Activated CD8-positive, alpha-beta memory T cell treated with anti-CD3 and anti-CD28 coated beads for 36 hours (primary cell): ENCODE data around the gene ZFYVE27. TPM values are rescaled to one million over a fixed set of nuclear protein-coding genes. Genes with fewer than 3 reads are reported as not detected.

ENCODE experiments used
- CTCF ChIA-PET: fragments of 350-600 bp; sonication (Branson Sonifier 250); formaldehyde crosslinking; loops from one replicate; lab custom pipeline; 2021; ENCODE audit warnings: antibody characterized with exemption; lab: Charles Lee
- POLR2A ChIA-PET: fragments of 350-600 bp; sonication (Branson Sonifier 250); formaldehyde crosslinking; loops from one replicate; lab custom pipeline; 2021; ENCODE audit warnings: antibody characterized with exemption; lab: Charles Lee
- total RNA-seq, 2 experiments: library from RNA; stranded (reverse); gene quantifications; one replicate each; pipeline ENCODE4 v1.2.3, GENCODE V29; 2021

ZFYVE27 gene
- total RNA-seq, 2 experiments from 2014 or later: 28.3 to 30.4 TPM

- CTCF ChIA-PET: interaction anchor here (0.7 to 9.5 kb wide), 11 partner anchors 20 to 330 kb away, joined by 3 to 98 read pairs (median 4); partner anchors contain the start of genes MARVELD1 and RRP12
- POLR2A ChIA-PET: no interaction called here
These were observed 5.4 kb upstream of the ZFYVE27 start for GRCh38 chr10:97731346-97732051.

- ChIA-PET POLR2A (no interaction called here), CTCF (interaction anchor here (1.1 to 9.5 kb wide), 9 partner anchors 13 to 57 kb away, joined by 3 to 98 read pairs (median 7); partner anchors contain the start of genes AVPI1 and MARVELD1)
These were observed 4.9 kb upstream of the ZFYVE27 start for GRCh38 chr10:97732052-97732359.

- POLR2A ChIA-PET: no interaction called here
- CTCF ChIA-PET: interaction anchor here (0.5 to 9.5 kb wide), 7 partner anchors 12 to 50 kb away, joined by 3 to 98 read pairs (median 7); partner anchors contain the start of genes AVPI1 and MARVELD1
These were observed 3.7 kb upstream of the ZFYVE27 start for GRCh38 chr10:97733256-97733655.

- ChIA-PET POLR2A (interaction anchor here (1.1 kb wide), 1 partner anchor 25 kb away, joined by 4 read pairs; no protein-coding TSS in a partner anchor), CTCF (interaction anchor here (2.5 to 9.5 kb wide), 3 partner anchors 23 to 47 kb away, joined by 7 to 98 read pairs (median 29); partner anchors contain the start of genes AVPI1 and MARVELD1)
These were observed 2.9 kb upstream of the ZFYVE27 start for GRCh38 chr10:97734021-97734420.

- POLR2A ChIA-PET: interaction anchor here (0.5 to 1.5 kb wide), 4 partner anchors 12 to 308 kb away, joined by 3 to 8 read pairs (median 5); partner anchors contain the start of gene AVPI1
- CTCF ChIA-PET: interaction anchor here (0.9 to 9.5 kb wide), 7 partner anchors 9 to 179 kb away, joined by 3 to 98 read pairs (median 3); partner anchors contain the start of genes AVPI1 and MARVELD1
These were observed 476 bp upstream of the ZFYVE27 start for GRCh38 chr10:97736403-97736901.

- CTCF ChIA-PET: no interaction called here
- POLR2A ChIA-PET: no interaction called here
These were observed 890 bp downstream of the ZFYVE27 start for GRCh38 chr10:97737770-97738265.

- POLR2A ChIA-PET: no interaction called here
- CTCF ChIA-PET: interaction anchor here (0.6 kb wide), 1 partner anchor 491 kb away, joined by 3 read pairs; no protein-coding TSS in a partner anchor
These were observed 1.7 kb downstream of the ZFYVE27 start for GRCh38 chr10:97738616-97739015.

- POLR2A ChIA-PET: no interaction called here
- CTCF ChIA-PET: interaction anchor here (1.0 kb wide), 1 partner anchor 39 kb away, joined by 4 read pairs; no protein-coding TSS in a partner anchor
These were observed 3.7 kb downstream of the ZFYVE27 start for GRCh38 chr10:97740613-97741012.

GRCh38 chr10:97743169-97743943 is 6.4 kb downstream of the ZFYVE27 start:
- POLR2A ChIA-PET: no interaction called here

GRCh38 chr10:97744405-97745035 is 7.6 kb downstream of the ZFYVE27 start:
- POLR2A ChIA-PET: no interaction called here

More at GRCh38 chr10:97743169-97743943, 6.4 kb downstream of the ZFYVE27 start:
- CTCF ChIA-PET: interaction anchor here (0.9 to 2.2 kb wide), 3 partner anchors 34 to 126 kb away, joined by 3 to 5 read pairs (median 3); no protein-coding TSS in a partner anchor

GRCh38 chr10:97747573-97747972 is 10.6 kb downstream of the ZFYVE27 start:
- ChIA-PET POLR2A (no interaction called here), CTCF (interaction anchor here (0.6 to 1.4 kb wide), 2 partner anchors 11 to 926 kb away, joined by 3 read pairs; partner anchors contain the start of gene ZFYVE27)

More at GRCh38 chr10:97744405-97745035, 7.6 kb downstream of the ZFYVE27 start:
- CTCF ChIA-PET: interaction anchor here (0.9 to 2.2 kb wide), 6 partner anchors 12 to 125 kb away, joined by 3 to 5 read pairs (median 3); no protein-coding TSS in a partner anchor

- ChIA-PET POLR2A (interaction anchor here (0.7 kb wide), 1 partner anchor 12 kb away, joined by 3 read pairs; no protein-coding TSS in a partner anchor), CTCF (interaction anchor here (1.4 kb wide), 1 partner anchor 11 kb away, joined by 3 read pairs; the partner anchor contains the start of gene ZFYVE27)
These were observed 11.2 kb downstream of the ZFYVE27 start for GRCh38 chr10:97748116-97748515.

- POLR2A ChIA-PET: no interaction called here
- CTCF ChIA-PET: no interaction called here
These were observed 16.0 kb downstream of the ZFYVE27 start for GRCh38 chr10:97752956-97753355.

GRCh38 chr10:97754726-97755125 is 17.8 kb downstream of the ZFYVE27 start:
- POLR2A ChIA-PET: no interaction called here
- CTCF ChIA-PET: interaction anchor here (0.6 to 1.1 kb wide), 3 partner anchors 15 to 114 kb away, joined by 3 to 4 read pairs (median 3); no protein-coding TSS in a partner anchor

GRCh38 chr10:97755718-97756117 is 18.8 kb downstream of the ZFYVE27 start:
- ChIA-PET POLR2A (no interaction called here), CTCF (interaction anchor here (0.6 to 1.1 kb wide), 3 partner anchors 35 to 113 kb away, joined by 3 read pairs; no protein-coding TSS in a partner anchor)

GRCh38 chr10:97757471-97757870 is 20.5 kb downstream of the ZFYVE27 start:
- CTCF ChIA-PET: no interaction called here
- POLR2A ChIA-PET: no interaction called here

GRCh38 chr10:97759158-97759887 is 22.4 kb downstream of the ZFYVE27 start:
- CTCF ChIA-PET: interaction anchor here (0.7 to 1.6 kb wide), 2 partner anchors 110 to 112 kb away, joined by 3 to 4 read pairs; no protein-coding TSS in a partner anchor
- POLR2A ChIA-PET: no interaction called here
